Spleen (tissue), 7 donors: Measurements from ENCODE around the gene DGKB.

Source experiments
- POLR2A ChIP-seq, 3 donors: fragments of 450-650 bp; IDR thresholded peaks; one replicate each; pipeline ENCODE4 v1.5.1; 2017; ENCODE audit warnings: antibody characterized with exemption in 3 of 3, mild to moderate bottlenecking in 1 of 3
- POLR2AphosphoS5 ChIP-seq, 3 donors: sonication (generic); formaldehyde crosslinking; IDR thresholded peaks; one replicate each; pipeline ENCODE4 v1.5.1; 2017; ENCODE audit warnings: antibody characterized with exemption in 3 of 3
- TF ChIP-seq, protein P1 (sequence below), 11 experiments: fragments of 200-600 bp in 7 of 11; fragments of 450-650 bp in 4 of 11; sonication (generic) in 4 of 11; IDR thresholded peaks in 8 of 11; conservative IDR thresholded peaks in 3 of 11; 1 replicate in 7 of 11; 2 replicates in 4 of 11; pipeline versions ENCODE4 v1.4.0 to v1.8.0; 2016 to 2021; ENCODE audit warnings: antibody characterized with exemption in 11 of 11, inconsistent platforms in 4 of 11, mild to moderate bottlenecking in 1 of 11
- donor health status: DM: no; HTN: no; CAD: no; lungs with moderate emphysema.
- donor health status: DM: no; HTN: no; CAD: no.
- donor health status: DM: no; HTN: no; CAD: no.

- TF ChIP-seq POLR2A (IDR thresholded peaks at IDR 0.05) (no peak), POLR2AphosphoS5 (IDR thresholded peaks at IDR 0.05) (no peak)
- TF ChIP-seq, protein P1, sequence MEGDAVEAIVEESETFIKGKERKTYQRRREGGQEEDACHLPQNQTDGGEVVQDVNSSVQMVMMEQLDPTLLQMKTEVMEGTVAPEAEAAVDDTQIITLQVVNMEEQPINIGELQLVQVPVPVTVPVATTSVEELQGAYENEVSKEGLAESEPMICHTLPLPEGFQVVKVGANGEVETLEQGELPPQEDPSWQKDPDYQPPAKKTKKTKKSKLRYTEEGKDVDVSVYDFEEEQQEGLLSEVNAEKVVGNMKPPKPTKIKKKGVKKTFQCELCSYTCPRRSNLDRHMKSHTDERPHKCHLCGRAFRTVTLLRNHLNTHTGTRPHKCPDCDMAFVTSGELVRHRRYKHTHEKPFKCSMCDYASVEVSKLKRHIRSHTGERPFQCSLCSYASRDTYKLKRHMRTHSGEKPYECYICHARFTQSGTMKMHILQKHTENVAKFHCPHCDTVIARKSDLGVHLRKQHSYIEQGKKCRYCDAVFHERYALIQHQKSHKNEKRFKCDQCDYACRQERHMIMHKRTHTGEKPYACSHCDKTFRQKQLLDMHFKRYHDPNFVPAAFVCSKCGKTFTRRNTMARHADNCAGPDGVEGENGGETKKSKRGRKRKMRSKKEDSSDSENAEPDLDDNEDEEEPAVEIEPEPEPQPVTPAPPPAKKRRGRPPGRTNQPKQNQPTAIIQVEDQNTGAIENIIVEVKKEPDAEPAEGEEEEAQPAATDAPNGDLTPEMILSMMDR (IDR thresholded peaks at IDR 0.05 in 8 of 11, conservative IDR thresholded peaks at IDR 0.05 in 3 of 11): no peak
Observed at GRCh38 chr7:14289957-14290356, 612.6 kb downstream of the DGKB start.
